ENCODE measurements around the gene NFIC. TPM values are rescaled to one million over a fixed set of nuclear protein-coding genes. Genes with fewer than 3 reads are reported as not detected.
A peak's percentile ranks its signal among the peaks of the same experiment; 100 is the strongest.
"Not testable (repeated sequence)": the region's sequence is repeated elsewhere in the genome, so short reads cannot be mapped to it uniquely, and the experiment has no call there.

Gene NFIC
- total RNA-seq, 1 experiment from 2014 or later = 4.6 TPM

- DNase-seq (ENCODE audit: low read depth) = no peak
- in situ Hi-C loops (cut with HindIII; ENCODE audit: low pct_unique_long_range_greater_than_20kb, low sequenced_read_pairs) = no loop called here
These were observed 30.7 kb upstream of the NFIC start for GRCh38 chr19:3335431-3336350.

- DNase-seq (ENCODE audit: low read depth) = no peak
- in situ Hi-C loops (cut with HindIII; ENCODE audit: low pct_unique_long_range_greater_than_20kb, low sequenced_read_pairs) = no loop called here
These were observed 30.1 kb upstream of the NFIC start for GRCh38 chr19:3336351-3336679.

DNA sequence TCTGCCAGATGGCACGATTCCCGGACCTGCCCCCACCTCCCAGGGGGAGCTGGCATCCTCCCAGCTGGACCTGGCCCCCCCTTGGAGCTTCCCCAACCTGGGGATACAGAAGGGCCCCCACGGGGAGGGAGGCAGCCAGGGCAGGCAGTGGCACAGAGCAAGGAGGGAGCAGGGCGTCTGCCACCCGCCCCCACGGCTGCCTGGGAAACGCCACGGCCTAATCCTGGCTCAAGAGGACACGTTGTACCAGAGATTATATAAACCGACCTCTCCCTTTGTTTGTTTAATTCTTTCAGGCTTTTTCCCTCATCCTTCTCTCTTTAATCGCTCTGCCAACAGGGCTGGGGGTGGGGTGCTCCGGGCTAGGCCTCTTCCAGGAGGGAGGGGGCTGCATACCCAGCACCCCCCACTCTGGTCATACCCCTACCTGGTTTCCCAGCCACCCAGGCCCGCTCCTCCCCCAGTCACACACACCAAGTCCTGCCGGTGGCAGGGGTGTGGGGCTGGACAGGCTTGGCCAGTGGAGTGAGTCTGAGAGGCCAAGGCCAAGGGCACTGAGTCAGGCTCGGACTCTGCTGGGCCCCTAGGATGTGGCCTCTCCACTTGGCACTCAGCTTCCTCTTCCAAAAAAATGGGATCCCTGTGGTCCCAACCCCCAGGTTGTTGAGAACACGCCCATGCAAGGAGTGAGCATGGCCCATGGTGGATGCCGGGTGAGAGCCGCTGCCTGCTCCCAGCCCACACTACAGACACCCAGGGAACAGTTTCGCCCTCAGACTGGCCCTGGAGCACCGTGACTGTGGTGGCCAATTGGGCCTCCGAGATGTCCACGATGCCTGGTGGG is 29.5 kb upstream of the NFIC start:
- DNase-seq (ENCODE audit: low read depth) = peak; percentile 83
- in situ Hi-C loops (cut with HindIII; ENCODE audit: low pct_unique_long_range_greater_than_20kb, low sequenced_read_pairs) = no loop called here

DNA sequence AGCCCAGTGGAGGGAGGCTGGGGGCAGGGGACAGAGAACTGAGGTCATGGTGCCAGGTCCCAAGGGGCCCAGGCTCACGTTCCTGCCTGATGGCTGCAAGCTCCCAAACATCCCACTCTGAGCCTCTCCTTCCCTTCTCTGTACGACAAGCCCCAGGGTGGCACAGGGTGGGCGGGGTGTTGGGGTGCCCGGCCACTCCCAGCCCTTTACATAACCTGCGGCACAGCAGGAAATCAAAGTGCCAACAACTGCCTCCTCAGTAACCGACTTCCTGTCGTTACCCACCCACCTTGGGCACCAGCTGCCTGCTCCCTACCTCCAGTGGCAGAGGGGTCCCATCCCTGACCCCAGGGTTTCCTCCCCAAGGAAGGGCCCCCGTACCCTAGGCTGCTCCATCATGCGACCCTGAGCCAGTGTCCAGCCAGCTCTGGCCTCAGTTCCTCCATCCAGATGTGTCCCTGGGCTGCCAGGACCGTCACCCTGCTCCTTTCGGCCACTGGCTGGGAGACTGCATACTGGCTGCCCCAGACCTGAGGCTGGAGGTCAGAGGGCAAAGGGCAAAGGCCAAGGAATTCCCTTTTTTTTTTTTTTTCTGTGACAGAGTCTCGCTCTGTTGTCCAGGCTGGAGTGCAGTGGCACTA is 27.7 kb upstream of the NFIC start:
- no peak for DNase-seq (ENCODE audit: low read depth)
- in situ Hi-C loops (cut with HindIII; ENCODE audit: low pct_unique_long_range_greater_than_20kb, low sequenced_read_pairs) = no loop called here

DNA sequence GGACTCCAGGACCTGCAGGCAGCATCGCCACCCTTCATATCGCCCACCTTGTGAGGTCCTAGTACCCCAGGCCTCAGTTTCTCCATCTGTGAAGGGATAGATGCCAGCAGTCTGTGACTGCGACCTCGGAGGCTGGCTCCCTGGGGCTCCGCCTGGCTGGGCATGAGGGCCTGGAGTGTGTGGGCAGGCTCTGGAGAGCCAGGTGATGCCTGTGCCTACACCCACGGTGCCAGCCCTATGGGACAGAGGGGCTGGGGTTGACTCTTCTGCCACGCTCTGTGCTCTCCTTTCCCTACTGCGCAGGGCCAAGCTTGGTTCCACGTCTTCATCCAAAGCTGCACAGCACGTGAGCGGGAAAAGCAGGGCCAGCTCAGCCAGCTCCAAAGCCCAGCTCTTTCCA is 26.0 kb upstream of the NFIC start:
- no peak for DNase-seq (ENCODE audit: low read depth)
- in situ Hi-C loops (cut with HindIII; ENCODE audit: low pct_unique_long_range_greater_than_20kb, low sequenced_read_pairs) = no loop called here

DNA sequence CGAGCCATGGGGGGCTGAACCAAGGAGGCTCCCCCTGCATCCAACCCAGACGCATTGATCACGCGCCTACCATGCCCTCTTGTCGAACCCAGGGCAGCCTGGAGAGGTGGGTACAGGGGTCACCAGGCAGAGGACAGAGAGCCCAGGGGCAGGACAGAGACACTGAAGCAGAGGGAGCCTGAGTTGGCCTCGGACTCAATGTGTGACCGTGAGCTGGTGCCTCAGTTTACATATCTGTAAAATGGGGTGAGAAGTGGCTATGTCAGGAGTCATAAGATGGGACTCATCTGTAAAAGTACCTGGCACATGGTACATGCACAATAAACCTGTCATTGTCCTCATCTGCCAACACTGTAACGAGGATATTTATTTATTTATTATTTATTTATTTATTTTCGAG is 24.1 kb upstream of the NFIC start:
- DNase-seq (ENCODE audit: low read depth) = no peak
- in situ Hi-C loops (cut with HindIII; ENCODE audit: low pct_unique_long_range_greater_than_20kb, low sequenced_read_pairs) = no loop called here

DNA sequence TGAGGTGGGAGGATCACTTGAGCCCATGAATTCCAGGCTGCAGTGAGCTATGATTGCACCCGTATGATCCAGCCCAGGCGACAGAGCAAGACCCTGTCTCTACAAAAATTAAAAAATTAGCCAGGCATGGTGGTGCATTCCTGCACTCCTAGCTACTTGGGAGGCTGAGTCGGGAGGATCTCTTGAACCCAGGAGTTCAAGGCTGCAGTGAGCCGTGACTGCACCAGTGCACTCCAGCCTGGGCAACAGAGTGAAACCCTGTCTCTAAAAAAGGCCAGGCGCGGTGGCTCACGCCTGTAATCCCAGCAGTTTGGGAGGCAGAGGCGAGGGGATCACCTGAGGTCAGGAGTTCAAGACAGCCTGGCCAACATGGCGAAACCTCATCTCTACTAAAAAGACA is 23.4 kb upstream of the NFIC start:
- in situ Hi-C loops (cut with HindIII; ENCODE audit: low pct_unique_long_range_greater_than_20kb, low sequenced_read_pairs) = not testable (repeated sequence)

GRCh38 chr19:3343619-3344502 is 22.5 kb upstream of the NFIC start:
- in situ Hi-C loops (cut with HindIII; ENCODE audit: low pct_unique_long_range_greater_than_20kb, low sequenced_read_pairs) = no loop called here
- DNase-seq (ENCODE audit: low read depth) = peak; percentile 78

More for the DNA sequence above, 23.4 kb upstream of the NFIC start:
- DNase-seq (ENCODE audit: low read depth) = not testable (repeated sequence)

DNA sequence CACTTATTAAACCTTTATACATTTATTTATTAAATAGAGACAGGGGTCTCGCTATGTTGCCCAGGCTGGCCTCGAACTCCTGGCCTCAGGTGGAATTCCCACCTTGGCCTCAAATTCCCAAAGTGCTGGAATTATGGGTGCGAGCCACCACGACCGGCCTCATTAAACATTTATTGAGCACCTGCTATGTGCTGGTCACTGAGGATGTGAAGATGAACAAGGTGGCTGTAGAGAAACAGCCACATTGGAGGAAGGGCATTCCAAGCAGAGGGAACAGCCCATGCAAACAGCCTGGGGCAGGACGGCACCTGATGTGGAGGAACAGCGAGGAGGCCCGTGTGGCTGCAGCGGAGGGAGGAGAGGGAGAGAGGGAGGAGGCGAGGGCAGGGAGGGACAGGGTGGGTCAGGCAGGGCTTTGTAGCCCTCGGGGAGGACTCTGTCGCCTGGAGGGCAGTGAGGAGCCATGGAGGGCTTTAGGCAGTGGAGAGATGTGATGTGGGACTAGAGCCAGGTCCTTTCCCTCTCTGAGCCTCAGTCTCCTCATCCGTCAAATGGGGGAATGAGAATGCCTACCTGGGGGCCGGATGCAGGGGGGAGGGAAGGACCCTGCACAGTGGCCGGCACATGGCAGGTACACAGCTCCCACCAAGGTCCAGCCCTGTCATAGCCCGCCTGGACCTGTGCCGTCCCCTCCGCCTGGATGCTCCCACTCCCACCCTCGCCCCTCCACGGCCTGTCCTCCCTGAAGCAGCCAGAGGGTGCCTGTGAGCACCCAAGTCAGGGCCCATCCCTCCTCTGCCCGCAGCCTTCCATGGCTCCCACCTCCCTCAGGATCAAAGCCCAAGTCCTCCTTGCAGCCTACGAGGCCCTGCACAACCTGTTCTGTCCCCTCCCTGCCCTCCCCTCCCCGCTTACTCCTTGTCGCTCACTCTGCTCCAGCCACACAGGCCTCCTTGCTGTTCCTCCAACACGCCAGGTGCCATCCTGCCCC is 21.5 kb upstream of the NFIC start:
- in situ Hi-C loops (cut with HindIII; ENCODE audit: low pct_unique_long_range_greater_than_20kb, low sequenced_read_pairs) = no loop called here
- no peak for DNase-seq (ENCODE audit: low read depth)

- in situ Hi-C loops (cut with HindIII; ENCODE audit: low pct_unique_long_range_greater_than_20kb, low sequenced_read_pairs) = no loop called here
- no peak for DNase-seq (ENCODE audit: low read depth)
These were observed 20.4 kb upstream of the NFIC start for GRCh38 chr19:3345850-3346460.

DNA sequence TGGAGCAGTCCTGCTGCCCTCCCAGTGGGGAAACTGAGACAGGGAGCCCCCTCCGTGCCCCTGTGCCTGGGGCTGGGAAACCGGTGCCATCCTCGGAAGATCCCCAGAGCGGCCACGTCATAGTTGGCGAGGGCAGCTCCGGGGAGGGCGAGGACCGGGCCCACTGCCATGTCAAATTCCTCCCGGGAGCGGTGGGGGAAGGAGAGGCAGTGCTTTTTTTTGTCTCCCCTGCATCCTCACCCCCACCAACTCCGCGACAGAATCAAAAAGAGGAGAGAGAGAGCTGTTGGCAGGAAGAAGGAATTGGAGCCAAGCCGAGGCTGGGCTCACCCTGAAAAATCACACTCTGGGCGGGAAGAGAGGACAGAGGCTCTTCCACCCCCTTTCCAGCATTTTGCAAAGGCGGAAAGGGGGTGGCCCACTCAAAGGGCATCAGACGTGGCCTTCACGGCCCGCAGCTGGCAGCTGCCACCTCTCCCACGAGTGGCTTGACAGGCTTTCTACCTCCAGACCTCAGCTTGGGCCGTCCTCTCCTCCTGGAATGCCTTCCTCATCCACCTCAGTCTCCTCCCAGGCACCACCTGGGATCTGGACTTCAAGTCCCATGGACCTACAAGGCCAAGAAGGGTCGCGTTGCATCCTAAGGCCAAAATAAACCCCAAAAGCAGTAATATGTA is 19.6 kb upstream of the NFIC start:
- DNase-seq (ENCODE audit: low read depth) = no peak
- in situ Hi-C loops (cut with HindIII; ENCODE audit: low pct_unique_long_range_greater_than_20kb, low sequenced_read_pairs) = no loop called here

GRCh38 chr19:3348042-3348441 is 18.3 kb upstream of the NFIC start:
- DNase-seq (ENCODE audit: low read depth) = no peak
- in situ Hi-C loops (cut with HindIII; ENCODE audit: low pct_unique_long_range_greater_than_20kb, low sequenced_read_pairs) = no loop called here

GRCh38 chr19:3348469-3348868 is 17.9 kb upstream of the NFIC start:
- in situ Hi-C loops (cut with HindIII; ENCODE audit: low pct_unique_long_range_greater_than_20kb, low sequenced_read_pairs); DNase-seq (ENCODE audit: low read depth): not testable (repeated sequence)

- no peak for DNase-seq (ENCODE audit: low read depth)
These were observed 16.2 kb upstream of the NFIC start for GRCh38 chr19:3350014-3350663.

DNA sequence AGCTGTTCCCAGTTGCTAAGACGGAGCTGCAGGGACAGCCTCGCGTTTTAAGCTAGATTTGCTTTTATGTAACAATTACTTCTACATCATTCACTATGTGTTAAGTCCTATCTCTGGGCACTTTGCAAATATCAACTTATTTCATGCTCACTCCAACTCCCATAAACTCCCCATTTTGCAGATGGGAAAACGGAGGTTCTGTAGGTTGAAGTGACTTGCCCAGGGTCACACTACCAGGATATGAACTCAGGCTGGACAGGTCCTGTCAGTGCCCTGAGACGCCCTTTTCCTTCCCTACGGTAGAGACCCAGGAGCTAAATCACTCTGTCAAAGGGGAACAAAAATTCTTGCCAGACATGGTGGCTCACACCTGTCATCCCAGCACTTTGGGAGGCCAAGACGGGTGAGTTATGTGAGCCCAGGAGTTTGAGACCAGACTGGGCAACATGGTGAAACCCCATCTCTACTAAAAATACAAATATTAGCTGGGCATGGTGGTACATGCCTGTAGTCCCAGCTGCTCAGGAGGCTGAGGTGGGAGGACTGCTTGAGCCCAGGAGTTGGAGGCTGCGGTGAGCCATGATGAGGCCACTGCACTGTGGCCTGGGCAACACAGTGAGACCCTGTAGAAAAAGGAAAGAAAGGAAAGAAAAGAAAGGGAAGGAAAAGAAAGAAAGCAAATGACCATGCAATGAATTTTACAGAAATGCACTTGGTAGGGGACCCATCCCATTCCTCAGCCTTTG is 14.5 kb upstream of the NFIC start:
- in situ Hi-C loops (cut with HindIII; ENCODE audit: low pct_unique_long_range_greater_than_20kb, low sequenced_read_pairs) = no loop called here
- no peak for DNase-seq (ENCODE audit: low read depth)

More at GRCh38 chr19:3350014-3350663, 16.2 kb upstream of the NFIC start:
- in situ Hi-C loops (cut with HindIII; ENCODE audit: low pct_unique_long_range_greater_than_20kb, low sequenced_read_pairs) = no loop called here
